Left kidney (tissue), 2 donors: Measurements from ENCODE around the gene WNT7A. TPM values are rescaled to one million over a fixed set of nuclear protein-coding genes. Genes with fewer than 3 reads are reported as not detected.

Source experiments
- DNase-seq: peaks from one replicate; pipeline ENCODE4 v3.0.0-alpha.2; 2013
- polyA plus RNA-seq: library from polyadenylated mRNA; unstranded; fragments of 120-200 nt; gene quantifications from one replicate; pipeline ENCODE4 v1.2.1, GENCODE V29; 2013; ENCODE audit not compliant: insufficient read length

Gene WNT7A
- polyA plus RNA-seq, 1 donor: 0.03 TPM

DNA sequence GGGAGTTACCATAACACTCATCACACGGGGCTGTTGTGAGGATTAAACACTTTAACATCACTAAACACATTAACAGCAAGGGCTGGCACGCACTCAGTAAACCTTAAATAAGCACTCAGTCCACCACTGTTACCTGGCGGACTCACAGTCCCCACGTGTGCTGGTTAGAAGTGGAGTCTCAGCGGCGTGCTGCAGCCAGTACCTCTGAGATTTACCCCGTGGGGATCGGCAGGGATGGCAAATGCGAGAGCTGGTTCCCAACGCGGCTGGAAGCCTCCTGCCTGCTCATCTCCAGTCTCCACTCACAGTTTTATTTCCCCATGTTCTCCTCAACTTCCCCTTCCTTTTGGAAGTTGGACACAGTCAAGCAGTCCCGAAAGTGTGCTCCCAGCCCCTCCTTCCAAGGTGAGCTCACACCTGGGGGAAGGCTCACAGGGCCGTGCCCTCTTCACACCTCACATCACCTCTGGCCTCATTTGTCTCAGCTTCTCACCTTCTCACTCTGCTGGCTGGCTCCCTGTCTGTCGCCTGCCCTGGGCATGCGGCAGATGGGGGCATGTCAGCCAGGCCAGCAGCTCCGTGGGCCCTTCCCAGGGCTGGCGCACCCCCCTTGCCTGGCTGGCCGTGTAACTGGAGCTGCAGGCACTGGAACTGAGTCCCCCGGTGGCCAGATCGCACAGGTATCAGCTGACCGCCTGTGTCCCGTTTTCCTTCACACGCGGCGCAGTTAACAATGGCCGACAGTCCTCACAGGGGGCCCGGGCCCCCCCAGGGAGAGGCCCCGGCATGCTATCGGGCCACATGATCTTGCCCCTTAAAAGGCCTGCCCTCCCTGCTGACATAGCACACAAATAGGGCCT, 87.1 kb downstream of the WNT7A start:
- DNase-seq: peak; percentile 27

DNA sequence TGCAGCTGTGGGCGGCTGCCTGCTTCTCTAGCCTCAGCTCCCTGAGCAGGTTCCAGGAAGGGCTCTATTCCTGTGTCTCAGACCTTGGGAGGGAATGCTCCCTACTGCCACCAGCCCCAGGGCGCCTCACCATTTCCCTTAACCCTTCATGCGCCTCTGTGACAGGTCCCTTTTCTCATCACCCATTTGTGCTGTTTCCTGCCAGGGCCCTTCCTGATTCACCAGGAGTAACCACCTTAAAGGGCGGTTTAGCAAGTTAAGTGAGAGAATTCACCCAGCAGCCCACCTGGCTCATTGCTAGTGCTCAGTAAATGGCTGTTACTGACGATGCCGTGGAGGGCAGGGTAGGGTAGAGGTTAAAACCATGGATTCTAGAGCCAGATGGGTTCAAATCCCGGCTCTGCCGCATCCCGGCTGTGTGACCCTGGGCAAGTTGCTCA, 87.8 kb downstream of the WNT7A start:
- DNase-seq: no peak

DNA sequence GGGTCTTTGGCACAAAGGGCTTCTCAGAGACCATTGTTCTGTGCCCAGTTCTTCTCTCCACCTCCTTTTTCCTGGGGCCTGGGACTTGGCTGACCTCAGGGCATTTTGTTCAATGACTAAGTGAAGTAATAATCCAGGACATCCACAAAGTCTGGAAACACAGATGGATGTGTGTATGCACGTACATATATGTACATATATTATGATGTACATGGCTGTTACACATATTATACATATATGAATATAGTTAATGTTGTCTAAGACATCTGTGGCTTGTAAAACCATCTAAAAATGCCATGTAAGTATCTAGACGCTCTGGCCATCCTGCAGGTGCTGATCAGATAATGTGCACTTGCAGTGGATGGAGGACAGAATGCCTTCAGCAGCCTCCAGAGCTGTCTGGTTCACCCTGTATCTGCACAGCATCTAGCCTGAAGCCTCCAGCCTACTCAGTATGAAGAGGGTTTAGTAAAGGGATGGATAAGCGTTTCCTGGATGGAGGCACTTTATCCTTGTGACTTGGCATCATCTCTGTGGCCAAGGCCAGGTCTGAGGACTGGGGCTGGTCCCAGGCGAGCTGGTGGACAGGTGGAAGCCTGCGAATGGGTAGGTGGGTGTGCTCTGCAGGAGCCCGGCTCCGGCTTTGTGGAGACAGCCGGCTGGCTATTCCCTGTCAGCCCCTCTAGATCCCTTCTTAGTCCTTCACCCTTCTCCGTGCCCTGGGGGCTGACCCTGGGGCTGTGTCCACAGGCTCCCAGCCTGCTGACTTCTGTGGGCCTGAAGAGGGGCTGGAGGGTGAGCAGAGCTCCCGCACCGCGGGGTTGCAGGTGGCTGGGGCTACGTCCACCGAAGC, 88.4 kb downstream of the WNT7A start:
- DNase-seq: no peak

DNA sequence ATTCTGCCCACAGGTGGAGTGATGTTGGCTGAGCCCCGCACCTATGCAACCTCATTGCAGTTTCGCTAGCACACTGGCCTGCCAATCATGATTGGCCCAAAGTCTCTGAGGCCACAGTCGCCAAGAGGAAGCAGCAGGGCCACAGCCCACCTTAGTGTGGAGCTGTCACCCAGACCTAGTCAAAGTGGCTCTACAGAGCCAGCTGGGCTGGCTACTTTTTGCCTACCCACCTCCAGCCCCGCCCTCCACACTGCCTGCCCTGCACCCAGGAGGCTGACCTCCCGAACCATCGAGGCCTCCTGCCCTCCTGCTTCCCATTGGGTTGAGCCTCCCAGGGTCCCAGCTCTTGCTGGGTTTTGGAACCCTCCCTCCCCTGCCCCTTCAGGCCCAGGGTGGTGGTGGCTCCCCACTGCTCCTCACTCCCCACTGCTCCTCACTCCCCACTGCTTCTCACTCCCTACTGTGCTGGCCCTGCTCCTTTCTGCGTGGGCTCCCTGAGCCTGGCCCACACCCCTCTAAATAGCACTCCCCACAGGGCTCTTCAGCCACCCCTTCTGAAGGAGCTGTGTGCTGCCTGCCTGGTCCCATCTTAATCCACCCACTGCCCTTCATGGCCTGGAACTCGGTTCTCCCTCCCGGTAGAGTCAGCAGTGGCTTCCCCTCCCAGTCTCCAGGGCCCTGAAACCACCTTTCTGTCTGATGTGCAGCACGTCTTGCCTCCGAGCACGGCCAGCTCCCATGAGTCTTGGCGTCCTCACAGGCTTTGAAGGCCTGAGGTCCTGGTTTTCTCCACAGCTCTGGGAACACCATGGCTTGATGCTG, 89.3 kb downstream of the WNT7A start:
- DNase-seq: no peak

DNA sequence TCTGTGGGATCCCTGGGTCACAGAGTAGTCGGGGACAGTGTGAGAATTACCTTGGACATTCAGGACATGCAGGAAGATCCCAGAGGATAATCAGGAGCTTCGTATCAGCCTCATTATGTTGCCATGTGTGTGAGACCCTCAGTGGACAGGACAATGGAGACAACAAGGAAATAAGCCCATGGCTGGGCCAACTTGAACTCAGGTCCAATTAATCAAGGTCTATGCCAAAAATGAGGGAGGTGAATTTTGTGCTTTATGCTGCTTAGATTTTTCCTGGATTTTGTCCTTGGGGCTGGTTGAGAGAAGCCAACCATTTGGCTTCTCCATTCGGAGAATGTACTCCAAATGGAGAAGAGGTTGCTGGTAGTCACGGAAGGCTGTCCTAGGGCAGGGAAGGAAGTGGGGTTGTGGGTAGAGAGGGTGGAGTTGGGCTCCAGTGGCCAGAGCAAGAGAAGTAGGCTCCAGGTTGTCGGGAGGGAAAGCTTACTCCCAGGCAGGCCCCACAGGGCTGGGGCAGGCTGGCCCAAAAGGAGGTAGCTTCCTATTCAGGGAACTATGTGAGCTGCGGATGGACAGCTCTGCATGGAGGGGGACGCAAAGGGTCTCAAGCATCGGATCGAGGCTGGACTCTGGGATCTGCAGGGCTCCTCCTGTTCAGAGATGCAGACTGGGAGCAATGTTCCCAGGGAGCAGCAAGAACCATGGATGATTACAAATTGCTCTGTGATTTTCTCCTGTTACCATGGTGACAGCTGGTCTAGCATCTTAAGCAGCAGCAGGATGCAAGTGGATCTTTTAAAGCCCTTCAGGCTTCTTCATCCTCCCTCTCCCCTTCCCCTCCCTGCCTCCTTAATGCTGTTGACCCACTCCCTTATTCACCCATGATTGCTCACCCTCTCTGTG, 91.1 kb downstream of the WNT7A start:
- DNase-seq: no peak

DNA sequence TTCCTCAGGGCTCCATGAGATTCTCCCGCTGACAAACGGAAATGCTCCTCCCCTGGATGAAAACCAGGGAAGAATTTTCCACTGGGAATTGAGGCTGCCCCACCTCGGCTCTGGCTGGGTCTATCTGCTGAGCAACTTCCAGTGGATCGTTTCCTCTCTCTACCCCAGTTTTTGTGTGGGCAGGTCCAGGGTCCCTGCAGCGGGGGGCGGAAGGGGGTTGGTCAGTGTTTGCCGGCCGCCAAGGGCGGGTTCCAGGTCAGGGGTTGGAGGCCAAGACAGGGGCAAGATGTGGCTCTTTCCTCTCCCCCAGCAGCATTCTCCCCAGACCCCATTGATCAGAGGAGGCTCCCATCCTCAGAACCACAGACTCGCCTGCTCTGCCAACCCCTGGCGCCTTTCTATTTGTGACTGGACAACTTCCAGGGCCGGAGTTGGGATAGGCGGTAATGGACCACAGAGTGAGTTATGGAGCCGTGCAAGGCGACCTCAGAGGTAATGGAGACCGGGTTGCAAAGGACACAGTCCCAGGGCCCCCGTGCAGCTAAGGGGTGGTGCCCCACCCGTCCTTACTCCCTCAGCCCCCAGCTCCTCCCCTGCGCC, 92.2 kb downstream of the WNT7A start:
- DNase-seq: no peak

DNA sequence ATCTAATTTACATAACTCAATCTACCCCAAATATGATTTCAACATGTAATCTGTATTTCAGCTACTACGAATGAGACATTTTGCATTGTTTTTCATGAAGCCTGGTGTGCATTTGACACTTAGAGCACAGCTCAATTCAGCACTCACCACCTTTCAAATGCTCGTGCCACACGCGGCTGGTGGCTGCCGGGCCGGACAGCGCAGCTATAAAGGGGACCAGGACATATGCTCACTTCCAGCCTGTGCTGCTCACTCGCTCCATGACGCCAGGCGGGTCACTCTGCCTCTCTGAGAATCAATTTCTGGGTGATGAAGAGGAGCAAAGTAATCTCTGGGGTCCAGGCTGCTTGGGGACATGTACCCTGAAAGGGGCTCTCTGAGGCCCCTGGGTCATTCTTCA, 93.1 kb downstream of the WNT7A start:
- no peak for DNase-seq

DNA sequence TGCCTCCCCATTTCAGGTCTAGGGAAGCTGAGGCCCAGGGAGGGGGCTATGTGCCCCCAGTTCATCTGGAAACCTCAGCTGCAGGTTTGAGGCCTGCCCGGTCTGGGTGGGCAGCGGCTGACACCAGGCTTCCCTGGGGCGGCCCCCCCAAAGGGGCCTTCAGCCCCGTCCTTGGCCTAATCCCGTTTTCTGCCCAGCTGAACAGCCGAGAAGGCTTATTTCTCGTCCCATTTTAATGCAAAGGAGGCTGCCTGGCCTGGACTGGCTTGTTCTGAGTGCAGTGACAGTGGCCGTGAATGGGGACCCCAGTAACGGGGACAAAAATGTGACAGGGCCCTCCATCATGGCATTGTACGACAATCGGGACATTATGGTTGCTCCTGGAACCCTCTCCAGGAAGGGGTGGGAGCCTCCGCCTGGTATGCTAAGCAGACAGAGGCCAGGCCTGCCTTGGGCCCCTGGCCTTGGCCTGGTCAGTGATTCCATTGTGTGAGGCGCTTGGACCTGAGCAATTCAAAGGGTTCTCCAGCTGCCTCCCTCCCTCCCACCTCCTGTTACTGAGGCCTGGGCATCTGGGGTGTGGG, 93.9 kb downstream of the WNT7A start:
- DNase-seq: no peak

DNA sequence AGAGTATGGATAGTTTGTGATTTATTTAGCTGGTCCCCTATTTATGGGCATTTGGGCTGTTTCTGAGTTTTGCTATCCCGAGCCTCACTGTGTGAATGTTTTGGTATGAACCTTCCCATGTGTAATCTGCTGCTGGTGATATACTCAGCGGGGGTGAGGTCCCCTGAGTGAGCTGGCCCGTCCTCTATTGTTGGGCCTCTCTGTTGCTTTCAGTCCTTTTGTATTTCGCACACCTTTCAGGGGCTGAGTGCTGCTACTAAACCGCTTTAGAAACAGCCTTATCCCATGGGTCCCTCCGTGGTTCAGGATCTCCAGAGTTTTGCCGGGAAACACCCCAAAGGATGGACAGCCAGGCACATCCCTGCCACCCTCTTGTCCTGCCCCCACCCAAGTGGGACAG, 94.5 kb downstream of the WNT7A start:
- DNase-seq: no peak

DNA sequence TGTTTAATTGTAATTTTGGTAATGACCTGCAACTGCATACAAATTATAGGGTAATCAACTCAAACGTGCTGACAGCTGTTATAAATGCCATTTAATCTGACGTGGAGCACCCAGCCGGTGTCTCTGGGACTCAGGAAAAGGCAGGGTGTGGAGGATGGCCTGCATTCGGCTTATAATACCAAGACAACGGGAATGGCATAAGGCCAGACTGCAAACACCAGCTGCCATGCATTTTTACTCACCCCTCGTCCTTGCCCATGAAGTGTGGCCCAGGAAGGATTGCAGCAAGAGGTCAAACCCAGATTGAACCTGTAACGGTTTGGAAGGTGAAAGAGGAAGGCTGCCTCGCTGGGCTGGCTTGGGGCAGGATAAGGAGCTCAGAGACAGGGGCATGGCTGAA, 96.4 kb downstream of the WNT7A start:
- DNase-seq: no peak

DNA sequence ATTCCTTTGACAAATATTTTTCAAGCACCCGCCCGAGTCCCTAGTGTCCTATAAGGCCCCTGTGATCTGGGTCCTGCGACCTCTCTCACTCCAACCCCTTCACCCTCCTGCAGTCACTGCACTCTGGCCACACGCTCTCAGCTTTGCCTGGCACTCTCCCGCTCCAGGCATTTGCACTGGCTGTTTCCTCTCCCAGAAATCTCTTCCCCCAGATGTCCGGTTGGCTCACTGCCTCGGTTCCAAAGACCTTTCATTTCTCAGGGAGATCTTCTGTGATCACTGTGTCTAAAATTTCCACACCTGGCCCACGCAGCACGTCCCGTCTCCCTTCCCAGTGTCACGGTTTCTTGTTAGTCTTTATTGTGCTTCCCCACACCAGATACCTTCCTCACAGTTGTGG, 97.4 kb downstream of the WNT7A start:
- DNase-seq: no peak

DNA sequence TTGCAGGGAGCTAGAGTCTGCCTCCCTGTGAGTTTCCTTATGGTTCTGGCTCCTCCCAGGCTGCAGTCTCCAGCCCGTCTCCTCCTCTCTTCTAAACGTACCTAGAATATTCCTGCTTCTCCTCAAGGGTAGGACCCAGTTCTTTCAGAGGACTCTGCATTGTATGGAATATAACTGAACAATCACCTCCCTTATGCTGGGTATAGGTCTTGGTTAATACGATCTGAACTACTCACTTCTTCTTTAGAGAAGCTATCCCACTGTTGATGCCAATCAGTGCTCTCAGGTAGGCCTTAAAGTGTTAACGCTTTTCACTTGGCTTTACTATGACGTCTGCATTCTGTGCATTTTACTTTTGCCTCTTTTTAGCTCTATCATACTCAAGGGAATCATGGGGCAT, 98.5 kb downstream of the WNT7A start:
- DNase-seq: no peak

DNA sequence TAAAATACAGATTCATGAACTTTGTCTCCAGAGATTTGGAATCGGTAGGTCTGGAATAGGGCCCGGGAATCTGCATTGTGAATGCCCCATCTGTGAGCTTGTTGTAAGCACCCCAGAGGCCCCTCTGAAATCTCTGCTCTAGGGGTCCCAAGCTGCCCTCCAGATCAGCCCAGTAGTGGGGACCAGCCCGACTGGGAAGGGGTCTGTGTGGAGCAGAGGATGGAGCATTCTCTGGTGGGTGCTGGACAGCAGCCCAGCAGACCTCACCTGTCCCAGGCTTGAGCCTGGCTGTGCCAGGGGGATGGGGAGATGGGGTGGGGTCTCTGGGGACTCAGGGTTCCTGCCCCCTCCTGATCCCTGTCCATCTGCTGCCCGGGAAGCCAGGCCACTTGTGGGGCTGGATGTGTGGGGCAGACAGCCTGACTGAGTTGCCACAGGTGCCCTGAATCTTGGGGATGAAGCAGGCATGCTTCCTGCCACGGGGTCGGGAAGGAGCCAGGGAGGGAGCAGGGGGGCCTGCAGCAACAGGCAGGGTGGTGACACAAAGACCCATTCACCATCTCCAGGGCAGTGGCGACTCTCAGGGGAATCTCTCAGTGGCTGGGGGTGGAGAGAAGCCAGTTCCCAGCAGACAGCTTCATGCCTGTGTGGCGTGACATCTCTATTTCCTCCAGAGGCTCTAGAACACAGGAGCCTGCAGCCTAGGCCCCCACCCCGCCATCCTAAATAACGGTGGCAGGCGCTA, 99.3 kb downstream of the WNT7A start:
- no peak for DNase-seq

DNA sequence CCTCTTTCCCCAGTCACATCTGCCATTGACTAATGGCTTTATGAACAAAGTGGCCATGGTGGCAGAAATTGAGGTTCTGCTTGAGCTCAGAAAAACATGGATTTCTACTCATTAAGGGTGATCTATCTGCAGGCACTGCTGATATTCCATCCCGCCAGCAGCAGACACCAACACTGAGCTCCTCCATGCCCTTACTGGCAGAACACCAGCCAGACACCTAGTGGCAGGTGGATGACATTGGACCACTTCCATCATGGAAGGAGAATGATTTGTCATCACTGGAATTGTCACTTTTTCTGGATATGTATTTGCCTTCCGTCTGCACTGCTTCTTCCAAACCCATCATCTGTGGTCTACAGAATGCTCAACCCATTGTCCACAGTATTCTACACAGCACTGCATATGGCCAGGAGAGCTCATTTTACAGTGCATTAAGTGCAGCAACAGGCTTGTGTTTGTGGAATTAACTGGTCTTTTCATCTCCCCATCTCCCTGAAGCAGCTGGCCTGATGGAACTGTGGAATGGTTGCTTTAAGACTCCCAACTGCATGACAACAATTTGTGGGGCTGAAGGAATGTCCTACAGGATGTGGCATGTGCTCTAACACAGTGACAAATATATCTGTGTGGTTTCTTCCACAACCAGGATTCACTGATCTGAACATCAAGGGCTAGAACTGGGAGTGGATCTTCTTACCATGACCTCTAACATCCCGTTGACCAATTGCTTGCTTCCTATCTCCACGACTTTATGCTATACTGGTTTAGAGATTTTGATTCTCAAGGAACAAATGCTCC, 103.4 kb downstream of the WNT7A start:
- DNase-seq: no peak

DNA sequence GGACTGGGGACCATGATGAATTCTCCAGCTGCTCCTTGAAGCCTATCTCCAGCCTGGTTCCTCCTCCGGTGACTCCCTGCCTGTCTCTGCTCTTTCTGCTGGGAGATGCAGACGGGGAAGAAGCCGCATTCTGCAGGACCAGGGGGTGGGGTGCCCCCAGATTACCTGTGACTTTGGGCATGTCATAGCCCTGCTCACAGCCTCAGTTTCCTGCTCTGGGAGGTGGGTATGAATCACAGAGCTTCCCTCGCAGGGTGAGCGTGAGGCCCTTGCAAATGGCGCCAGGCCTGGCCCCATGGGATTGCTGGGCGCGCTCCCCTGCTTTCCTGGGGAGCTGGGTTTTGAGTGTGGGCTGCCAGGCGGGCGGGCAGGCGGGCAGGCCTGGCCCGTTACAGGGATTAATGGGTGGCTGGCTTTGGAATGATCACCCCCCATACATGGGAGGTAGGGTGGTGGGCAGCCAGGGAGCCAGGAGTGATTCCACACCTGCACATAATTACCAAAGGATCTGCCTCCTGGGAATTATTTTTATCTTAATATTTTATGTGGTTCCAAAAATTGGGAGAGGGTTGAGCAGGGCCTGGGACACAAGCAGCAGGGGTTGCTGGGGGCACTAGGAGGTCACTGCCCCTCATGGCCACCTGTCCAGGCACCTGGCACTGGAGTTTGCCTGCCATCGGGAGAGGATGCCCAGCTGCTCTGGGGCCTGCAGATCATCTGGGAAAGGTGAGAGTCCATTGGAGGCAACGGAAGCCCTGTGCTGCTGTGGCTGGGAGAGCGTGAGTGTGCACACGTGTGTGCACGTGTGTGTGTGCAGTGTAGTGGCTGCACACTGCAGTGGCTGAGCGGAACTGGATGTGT, 106.8 kb downstream of the WNT7A start:
- DNase-seq: no peak

DNA sequence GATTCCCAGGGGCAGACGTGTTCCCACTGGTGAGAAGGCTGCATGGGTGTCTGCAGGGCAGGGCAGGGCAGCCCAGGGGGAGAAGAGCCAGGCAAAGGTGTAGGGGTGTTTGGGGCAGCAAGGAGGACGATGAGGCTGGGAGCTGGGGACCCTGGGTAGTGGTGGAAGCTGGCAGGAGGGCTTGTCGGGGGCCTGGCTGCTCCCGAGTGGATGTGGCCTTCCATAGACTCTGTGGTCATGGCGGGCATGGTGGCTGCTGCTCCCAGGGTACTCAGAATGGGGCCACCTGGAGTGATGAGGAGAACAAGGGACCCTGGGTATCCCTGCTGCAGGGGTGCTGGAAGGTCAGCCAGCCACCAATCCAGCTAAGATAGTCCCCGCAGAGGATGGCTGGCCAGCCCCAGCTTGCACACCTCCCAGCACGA, 107.5 kb downstream of the WNT7A start:
- DNase-seq: no peak

DNA sequence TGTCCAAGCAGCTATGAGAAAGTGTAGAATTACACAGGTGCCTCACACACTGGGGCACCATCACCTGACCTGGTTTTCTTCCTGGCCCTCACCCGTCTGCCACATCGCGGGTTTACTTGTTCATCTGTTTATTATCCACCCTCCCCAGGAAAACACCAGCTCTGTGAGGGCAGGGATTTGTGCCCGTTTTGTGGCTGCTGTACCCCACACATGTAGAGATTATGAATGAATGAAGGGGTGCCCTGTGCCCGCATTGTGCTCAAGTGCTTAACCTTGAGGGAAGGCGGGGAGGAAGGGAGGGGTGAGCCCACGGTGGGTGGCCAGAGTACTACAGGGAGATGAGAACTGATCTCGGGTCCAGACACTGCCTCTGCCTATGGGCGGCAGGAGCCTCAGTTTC, 108.4 kb downstream of the WNT7A start:
- no peak for DNase-seq
